ENCODE data around the gene CST9.

The CST9 gene

GRCh38 chr20:23588434-23589403 is 17.0 kb downstream of the CST9 start:
- peaks cover 0 to 13% (median 0%) of the 10 kb centered on the region in 3 experiments for H3K27me3 ChIP-seq (ENCODE audit: control insufficient read depth in 3 of 3, insufficient read depth in 3 of 3, low read depth in 1 of 3, low read length in 3 of 3)
- H2AFZ ChIP-seq (ENCODE audit: low read length): peak overlapping the region; percentile 62
- no peak overlapping the region for H2BK5ac ChIP-seq (ENCODE audit: low read length)
- H3K23ac ChIP-seq (ENCODE audit: low read depth, low read length, poor library complexity): no peak overlapping the region
- H3K4me1 ChIP-seq (ENCODE audit: control insufficient read depth in 2 of 2, insufficient read depth in 1 of 2, low read depth in 1 of 2, low read length in 2 of 2): no peaks in the 10 kb centered on the region
- no peak overlapping the region for H2BK120ac ChIP-seq (ENCODE audit: low read depth, low read length)
- H4K91ac ChIP-seq (ENCODE audit: low read depth, low read length, poor library complexity): no peak overlapping the region
- no peaks in the 10 kb centered on the region for H3K9me3 ChIP-seq (replicated peaks in 1 of 2; ENCODE audit: control insufficient read depth in 2 of 2, insufficient read depth in 1 of 2, low read depth in 1 of 2, low read length in 2 of 2)
- no peak overlapping the region for H3K4me3 ChIP-seq (ENCODE audit: low read length in 2 of 2)
- H2AK5ac ChIP-seq (ENCODE audit: low read depth, low read length): no peak overlapping the region
- H3K4me2 ChIP-seq (ENCODE audit: insufficient read depth, low read length, poor library complexity, severe bottlenecking): no peak overlapping the region
- H3K36me3 ChIP-seq (replicated peaks in 1 of 2; ENCODE audit: control insufficient read depth in 2 of 2, insufficient read depth in 2 of 2, low read length in 2 of 2): no peaks in the 10 kb centered on the region
- WGBS, 2 donors (ENCODE audit: extremely low coverage in 2 of 2, insufficient read length in 2 of 2, insufficient replicate concordance in 1 of 2): no CpG with 5 or more reads among the region's 10 CpGs
- H3K9ac ChIP-seq (ENCODE audit: low read depth, low read length, poor library complexity): no peak overlapping the region
- no peak overlapping the region for H3K14ac ChIP-seq (ENCODE audit: low read length)
- H4K8ac ChIP-seq (ENCODE audit: low read depth, low read length): no peak overlapping the region
- no peak overlapping the region for H3K27ac ChIP-seq (replicated peaks; ENCODE audit: low read length)
- DNase-seq (ENCODE audit: low spot score): no peak
- no peaks in the 10 kb centered on the region for H3K79me1 ChIP-seq (ENCODE audit: low read depth, low read length)
- peak overlapping the region; percentile 73 for H2BK12ac ChIP-seq (ENCODE audit: low read length)
- no peak overlapping the region for H3K18ac ChIP-seq (ENCODE audit: low read length)
- H3K4ac ChIP-seq (ENCODE audit: low read length): no peak overlapping the region
- no peak overlapping the region for H2BK15ac ChIP-seq (ENCODE audit: low read length)

- H3K4ac ChIP-seq (ENCODE audit: low read length): no peak overlapping the region
- no peaks in the 10 kb centered on the region for H3K79me1 ChIP-seq (ENCODE audit: low read depth, low read length)
- H3K14ac ChIP-seq (ENCODE audit: low read length): no peak overlapping the region
- H3K4me1 ChIP-seq (ENCODE audit: control insufficient read depth in 2 of 2, insufficient read depth in 1 of 2, low read depth in 1 of 2, low read length in 2 of 2): peaks cover 0 to 2% of the 10 kb centered on the region in 2 donors
- H2BK12ac ChIP-seq (ENCODE audit: low read length): no peak overlapping the region
- no peak overlapping the region for H4K8ac ChIP-seq (ENCODE audit: low read depth, low read length)
- DNase-seq (ENCODE audit: low spot score): no peak
- no peak overlapping the region for H2BK5ac ChIP-seq (ENCODE audit: low read length)
- no peak overlapping the region for H3K18ac ChIP-seq (ENCODE audit: low read length)
- H2AFZ ChIP-seq (ENCODE audit: low read length): no peak overlapping the region
- H3K9ac ChIP-seq (ENCODE audit: low read depth, low read length, poor library complexity): no peak overlapping the region
- no peak overlapping the region for H4K91ac ChIP-seq (ENCODE audit: low read depth, low read length, poor library complexity)
- peaks cover 0 to 13% (median 0%) of the 10 kb centered on the region in 3 experiments for H3K27me3 ChIP-seq (ENCODE audit: control insufficient read depth in 3 of 3, insufficient read depth in 3 of 3, low read depth in 1 of 3, low read length in 3 of 3)
- no peak overlapping the region for H2BK120ac ChIP-seq (ENCODE audit: low read depth, low read length)
- no peaks in the 10 kb centered on the region for H3K9me3 ChIP-seq (replicated peaks in 1 of 2; ENCODE audit: control insufficient read depth in 2 of 2, insufficient read depth in 1 of 2, low read depth in 1 of 2, low read length in 2 of 2)
- no CpG with 5 or more reads among the region's 7 CpGs for WGBS, 2 donors (ENCODE audit: extremely low coverage in 2 of 2, insufficient read length in 2 of 2, insufficient replicate concordance in 1 of 2)
- H2AK5ac ChIP-seq (ENCODE audit: low read depth, low read length): no peak overlapping the region
- no peak overlapping the region for H3K4me3 ChIP-seq (ENCODE audit: low read length in 2 of 2)
- no peak overlapping the region for H3K27ac ChIP-seq (replicated peaks; ENCODE audit: low read length)
- H2BK15ac ChIP-seq (ENCODE audit: low read length): no peak overlapping the region
- no peak overlapping the region for H3K4me2 ChIP-seq (ENCODE audit: insufficient read depth, low read length, poor library complexity, severe bottlenecking)
- H3K23ac ChIP-seq (ENCODE audit: low read depth, low read length, poor library complexity): no peak overlapping the region
- no peaks in the 10 kb centered on the region for H3K36me3 ChIP-seq (replicated peaks in 1 of 2; ENCODE audit: control insufficient read depth in 2 of 2, insufficient read depth in 2 of 2, low read length in 2 of 2)
These were observed 18.1 kb downstream of the CST9 start for GRCh38 chr20:23587631-23588030.

DNA sequence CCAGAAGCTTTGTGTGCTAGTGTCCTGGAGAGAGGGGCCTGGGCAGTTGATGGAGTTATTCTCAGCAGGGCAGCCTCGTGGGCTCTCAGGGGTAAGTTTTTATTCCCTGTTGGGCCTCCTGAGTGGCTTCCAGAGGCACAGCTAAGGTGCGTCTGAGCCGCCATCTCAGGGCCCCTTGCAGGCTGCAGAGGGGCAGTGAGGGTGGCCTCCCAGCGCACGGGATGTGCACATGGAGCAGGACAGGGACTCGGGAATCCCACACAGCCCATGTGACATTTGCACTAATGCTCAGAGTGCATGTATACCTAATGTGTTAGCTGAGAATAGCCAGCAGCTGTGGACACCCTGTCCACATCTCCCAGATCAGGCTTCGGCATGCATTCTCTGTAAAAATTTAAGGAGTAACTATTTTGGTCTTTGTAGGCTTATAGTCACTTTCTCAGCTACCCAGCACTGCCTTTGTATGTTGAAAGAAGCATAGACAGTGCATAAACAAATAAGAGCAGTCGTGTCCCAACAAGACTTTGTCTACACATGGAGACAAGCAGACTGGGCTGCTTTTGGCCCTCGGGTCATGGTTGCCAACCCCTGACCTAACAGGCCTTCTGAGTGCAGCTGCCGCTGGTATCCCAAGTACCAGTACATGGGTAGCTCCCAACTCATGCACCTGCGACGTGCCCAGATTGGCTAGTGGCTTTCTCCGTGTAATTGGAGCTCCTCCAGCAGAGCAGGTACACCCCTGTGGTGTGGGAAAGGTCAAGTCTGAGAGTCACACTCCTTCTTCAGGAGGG is 18.8 kb downstream of the CST9 start:
- Histone ChIP-seq H3K14ac (ENCODE audit: low read length) (no peak overlapping the region), H3K27me3 (ENCODE audit: control insufficient read depth in 3 of 3, insufficient read depth in 3 of 3, low read depth in 1 of 3, low read length in 3 of 3) (peaks cover 0 to 13% (median 0%) of the 10 kb centered on the region in 3 experiments), H2AK5ac (ENCODE audit: low read depth, low read length) (no peak overlapping the region), H2BK15ac (ENCODE audit: low read length) (no peak overlapping the region), H3K4me2 (ENCODE audit: insufficient read depth, low read length, poor library complexity, severe bottlenecking) (no peak overlapping the region), H3K4me1 (ENCODE audit: control insufficient read depth in 2 of 2, insufficient read depth in 1 of 2, low read depth in 1 of 2, low read length in 2 of 2) (peaks cover 0 to 2% of the 10 kb centered on the region in 2 donors), H4K91ac (ENCODE audit: low read depth, low read length, poor library complexity) (no peak overlapping the region), H4K8ac (ENCODE audit: low read depth, low read length) (no peak overlapping the region), H3K36me3 (replicated peaks in 1 of 2; ENCODE audit: control insufficient read depth in 2 of 2, insufficient read depth in 2 of 2, low read length in 2 of 2) (no peaks in the 10 kb centered on the region), H2BK12ac (ENCODE audit: low read length) (no peak overlapping the region), H3K23ac (ENCODE audit: low read depth, low read length, poor library complexity) (no peak overlapping the region), H3K4ac (ENCODE audit: low read length) (no peak overlapping the region), H3K9me3 (replicated peaks in 1 of 2; ENCODE audit: control insufficient read depth in 2 of 2, insufficient read depth in 1 of 2, low read depth in 1 of 2, low read length in 2 of 2) (no peaks in the 10 kb centered on the region), H3K18ac (ENCODE audit: low read length) (peak overlapping the region; percentile 42), H3K4me3 (ENCODE audit: low read length in 2 of 2) (no peak overlapping the region), H3K79me1 (ENCODE audit: low read depth, low read length) (no peaks in the 10 kb centered on the region), H3K9ac (ENCODE audit: low read depth, low read length, poor library complexity) (no peak overlapping the region), H2BK120ac (ENCODE audit: low read depth, low read length) (no peak overlapping the region), H3K27ac (replicated peaks; ENCODE audit: low read length) (no peak overlapping the region), H2AFZ (ENCODE audit: low read length) (no peak overlapping the region), H2BK5ac (ENCODE audit: low read length) (no peak overlapping the region)
- no CpG with 5 or more reads among the region's 13 CpGs for WGBS, 2 donors (ENCODE audit: extremely low coverage in 2 of 2, insufficient read length in 2 of 2, insufficient replicate concordance in 1 of 2)
- no peak for DNase-seq (ENCODE audit: low spot score)

All from neuronal stem cell (in vitro differentiated cells).